KMS-11 (cell line): Measurements from ENCODE around the gene C20orf173.

Source experiments
- H2AFZ ChIP-seq: fragments of 200-600 bp; sonication (generic); 2 replicates; pipeline ENCODE4 v1.6.1; 2016; ENCODE audit warnings: antibody characterized with exemption, mixed run types, low read depth
- H3K27ac ChIP-seq: fragments of 200-600 bp; sonication (generic); 2 replicates; pipeline ENCODE4 v1.6.1; 2016; ENCODE audit warnings: mild to moderate bottlenecking, mixed run types
- H3K27me3 ChIP-seq: fragments of 200-600 bp; sonication (generic); 2 replicates; pipeline ENCODE4 v1.6.1; 2017; ENCODE audit warnings: mild to moderate bottlenecking, low read depth, mixed run types, moderate library complexity; ENCODE audit not compliant: insufficient read depth
- H3K36me3 ChIP-seq: fragments of 200-600 bp; sonication (generic); 2 replicates; pipeline ENCODE4 v1.6.1; 2017; ENCODE audit warnings: mild to moderate bottlenecking, mixed run types; ENCODE audit not compliant: insufficient read depth
- H3K4me1 ChIP-seq: fragments of 200-600 bp; sonication (generic); 2 replicates; pipeline ENCODE4 v1.6.1; 2016; ENCODE audit warnings: mild to moderate bottlenecking, low read depth, mixed run types; ENCODE audit not compliant: poor library complexity, severe bottlenecking
- H3K4me2 ChIP-seq: fragments of 200-600 bp; sonication (generic); 2 replicates; pipeline ENCODE4 v1.7.0; 2016; ENCODE audit warnings: mild to moderate bottlenecking, mixed run types
- H3K4me3 ChIP-seq: fragments of 200-600 bp; sonication (generic); IDR thresholded peaks from 2 replicates; pipeline ENCODE4 v1.6.1; 2017; ENCODE audit warnings: low read depth, low read length, mixed read lengths; ENCODE audit not compliant: insufficient read depth
- H3K79me2 ChIP-seq: fragments of 200-600 bp; sonication (generic); 2 replicates; pipeline ENCODE4 v1.6.1; 2016; ENCODE audit warnings: low read depth, mixed run types; ENCODE audit not compliant: insufficient read depth
- H3K9ac ChIP-seq: fragments of 200-600 bp; sonication (generic); 2 replicates; pipeline ENCODE4 v1.6.1; 2016; ENCODE audit warnings: mild to moderate bottlenecking, mixed run types
- H4K20me1 ChIP-seq: fragments of 200-600 bp; sonication (generic); 2 replicates; pipeline ENCODE4 v1.6.1; 2016; ENCODE audit warnings: mild to moderate bottlenecking, mixed run types; ENCODE audit not compliant: insufficient read depth
- CTCF ChIP-seq: fragments of 200-600 bp; sonication (generic); conservative IDR thresholded peaks from 2 replicates; pipeline ENCODE4 v1.6.1; 2017; ENCODE audit warnings: low read depth, mild to moderate bottlenecking, antibody characterized with exemption, low read length, moderate library complexity, mixed read lengths

C20orf173 gene

GRCh38 chr20:35504751-35505150 is 24.7 kb downstream of the C20orf173 start:
- Histone ChIP-seq H3K4me1 (no peaks in the 10 kb centered on the region), H3K79me2 (no peaks in the 10 kb centered on the region), H3K9ac (no peak overlapping the region), H3K4me2 (no peak overlapping the region), H2AFZ (no peak overlapping the region), H3K27ac (no peak overlapping the region), H3K4me3 (no peak overlapping the region), H4K20me1 (no peaks in the 10 kb centered on the region), H3K27me3 (no peaks in the 10 kb centered on the region), H3K36me3 (no peaks in the 10 kb centered on the region)
- no peak for TF ChIP-seq CTCF

GRCh38 chr20:35503841-35504561 is 25.5 kb downstream of the C20orf173 start:
- Histone ChIP-seq H3K27ac (no peak overlapping the region), H3K79me2 (no peaks in the 10 kb centered on the region), H3K4me1 (no peaks in the 10 kb centered on the region), H3K36me3 (no peaks in the 10 kb centered on the region), H3K27me3 (no peaks in the 10 kb centered on the region), H3K4me3 (no peak overlapping the region), H4K20me1 (no peaks in the 10 kb centered on the region), H3K9ac (no peak overlapping the region), H2AFZ (no peak overlapping the region), H3K4me2 (no peak overlapping the region)
- no peak for TF ChIP-seq CTCF

GRCh38 chr20:35503281-35503680 is 26.2 kb downstream of the C20orf173 start:
- no peak for TF ChIP-seq CTCF
- Histone ChIP-seq H3K27ac (no peak overlapping the region), H3K4me2 (no peak overlapping the region), H4K20me1 (no peaks in the 10 kb centered on the region), H3K36me3 (no peaks in the 10 kb centered on the region), H3K4me3 (no peak overlapping the region), H3K79me2 (no peaks in the 10 kb centered on the region), H2AFZ (no peak overlapping the region), H3K27me3 (no peaks in the 10 kb centered on the region), H3K9ac (no peak overlapping the region), H3K4me1 (no peaks in the 10 kb centered on the region)

GRCh38 chr20:35502352-35502751 is 27.1 kb downstream of the C20orf173 start:
- Histone ChIP-seq H3K79me2 (no peaks in the 10 kb centered on the region), H3K27ac (no peak overlapping the region), H3K4me1 (no peaks in the 10 kb centered on the region), H3K4me3 (no peak overlapping the region), H4K20me1 (no peaks in the 10 kb centered on the region), H3K9ac (no peak overlapping the region), H3K4me2 (no peak overlapping the region), H2AFZ (no peak overlapping the region), H3K36me3 (no peaks in the 10 kb centered on the region), H3K27me3 (no peaks in the 10 kb centered on the region)
- no peak for TF ChIP-seq CTCF
